Activated CD4-positive, alpha-beta T cell treated with anti-CD3 and anti-CD28 coated beads for 1 hour (primary cell): ENCODE data around the gene ST8SIA5.
"Not testable (repeated sequence)": the region's sequence is repeated elsewhere in the genome, so short reads cannot be mapped to it uniquely, and the experiment has no call there.

Experiments used
- DNase-seq: peaks from one replicate; pipeline ENCODE4 v3.0.0-alpha.2; 2020

ST8SIA5 gene, protein sequence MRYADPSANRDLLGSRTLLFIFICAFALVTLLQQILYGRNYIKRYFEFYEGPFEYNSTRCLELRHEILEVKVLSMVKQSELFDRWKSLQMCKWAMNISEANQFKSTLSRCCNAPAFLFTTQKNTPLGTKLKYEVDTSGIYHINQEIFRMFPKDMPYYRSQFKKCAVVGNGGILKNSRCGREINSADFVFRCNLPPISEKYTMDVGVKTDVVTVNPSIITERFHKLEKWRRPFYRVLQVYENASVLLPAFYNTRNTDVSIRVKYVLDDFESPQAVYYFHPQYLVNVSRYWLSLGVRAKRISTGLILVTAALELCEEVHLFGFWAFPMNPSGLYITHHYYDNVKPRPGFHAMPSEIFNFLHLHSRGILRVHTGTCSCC

GRCh38 chr18:46756559-46757201, at the start of gene ST8SIA5:
TSS of gene ST8SIA5 (minus strand) at chr18:46757053. CDS start at chr18:46756508, 545 bp downstream.
- no peak for DNase-seq

DNA sequence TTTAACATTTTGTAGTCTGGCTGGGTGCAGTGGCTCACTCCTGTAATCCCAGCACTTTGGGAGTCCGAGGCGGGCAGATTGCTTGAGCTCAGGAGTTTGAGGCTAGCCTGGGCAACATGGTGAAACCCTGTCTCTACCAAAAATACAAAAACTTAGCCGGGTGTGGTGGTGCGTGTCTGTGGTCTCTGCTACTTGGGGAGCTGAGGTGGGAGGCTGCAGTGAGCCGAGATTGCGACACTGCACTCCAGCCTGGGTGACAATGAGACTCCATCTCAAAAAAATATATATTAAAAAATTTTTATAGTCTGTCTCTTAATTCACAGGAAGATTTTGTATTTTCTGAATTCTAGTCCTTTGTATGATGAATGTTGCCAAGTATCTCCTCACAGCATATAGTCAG, 39.1 kb upstream of the ST8SIA5 start:
- DNase-seq: not testable (repeated sequence)

DNA sequence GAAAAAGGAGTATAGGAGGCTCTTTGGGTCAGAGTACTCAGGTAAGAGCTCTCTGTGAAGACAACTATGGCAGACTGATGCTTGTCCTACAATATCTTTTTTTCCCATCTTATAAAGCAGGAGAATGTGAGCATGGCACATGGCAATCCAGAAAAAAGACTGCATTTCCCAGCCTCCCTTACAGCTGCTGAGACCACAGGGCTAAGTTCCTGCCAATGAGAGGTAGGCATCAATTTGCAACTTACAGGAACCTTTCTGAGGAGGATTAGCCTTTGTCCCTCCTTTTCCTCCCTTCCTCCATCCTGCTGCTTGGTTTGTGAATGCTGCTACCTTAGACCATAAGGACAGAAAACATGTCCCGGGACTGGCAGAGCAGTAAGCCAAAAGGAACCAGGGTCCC, 37.8 kb upstream of the ST8SIA5 start:
- no peak for DNase-seq

DNA sequence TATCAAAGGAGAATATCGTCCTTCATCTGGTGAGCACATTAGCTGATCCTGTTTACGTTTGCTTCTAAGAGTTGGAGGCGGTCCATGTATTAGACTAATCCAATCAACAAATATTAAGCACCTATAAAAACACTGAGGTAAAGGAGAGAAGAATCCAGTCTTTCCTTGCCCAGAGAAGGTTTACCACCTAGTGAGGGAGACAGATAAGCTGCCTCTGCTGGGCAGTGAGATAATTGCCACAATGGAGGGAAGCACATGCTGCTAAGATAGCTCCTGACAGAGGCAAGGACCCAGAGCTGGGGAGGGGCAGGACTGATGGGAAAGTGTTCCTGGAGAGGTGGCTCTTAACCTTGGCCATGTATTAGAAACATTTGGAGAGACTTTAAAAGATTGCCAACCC, 36.7 kb upstream of the ST8SIA5 start:
- DNase-seq: no peak

DNA sequence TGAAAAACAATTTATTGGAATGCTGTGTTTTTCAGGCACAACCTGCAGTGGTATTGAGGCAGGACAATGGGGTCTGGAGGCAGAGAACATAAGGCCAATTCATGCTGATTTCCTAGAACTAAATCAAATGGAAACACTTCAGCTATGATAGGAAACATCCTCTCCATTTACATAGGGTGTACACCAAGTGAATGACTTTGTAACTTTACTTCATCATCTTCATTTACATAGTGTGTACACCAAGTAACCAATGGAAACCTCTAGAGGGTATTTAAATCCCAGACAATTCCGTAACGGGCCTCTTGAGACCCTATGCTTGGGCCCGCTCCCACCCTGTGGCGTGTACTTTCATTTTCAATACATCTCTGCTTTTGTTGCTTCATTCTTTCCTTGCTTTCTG, 32.2 kb upstream of the ST8SIA5 start:
- no peak for DNase-seq

- DNase-seq: no peak
Observed at GRCh38 chr18:46787674-46788073, 30.8 kb upstream of the ST8SIA5 start.

GRCh38 chr18:46772357-46772756, 15.5 kb upstream of the ST8SIA5 start:
- DNase-seq: no peak

- no peak for DNase-seq
Observed at GRCh38 chr18:46771141-46771540, 14.3 kb upstream of the ST8SIA5 start.

DNA sequence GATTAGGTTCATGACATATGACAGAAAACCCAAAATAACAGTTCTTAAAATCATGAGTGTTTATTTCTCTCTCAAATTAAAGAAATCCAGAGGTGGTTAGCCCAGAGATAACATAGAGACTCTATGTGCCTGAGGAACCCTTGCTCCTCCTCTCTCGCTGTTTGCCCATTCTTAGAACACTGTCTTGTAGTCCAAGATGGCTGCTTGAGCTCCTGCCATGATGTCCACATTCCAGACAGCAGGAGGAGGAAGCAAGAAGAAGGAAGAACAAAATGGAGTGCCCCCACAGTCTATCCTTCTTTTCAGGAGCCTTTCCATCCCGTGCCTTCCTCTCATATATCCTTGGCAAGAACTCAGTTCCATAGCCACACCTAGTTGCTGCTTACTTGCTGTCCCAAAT, 13.9 kb upstream of the ST8SIA5 start:
- no peak for DNase-seq

GRCh38 chr18:46768166-46768921, 11.5 kb upstream of the ST8SIA5 start:
- no peak for DNase-seq

- no peak for DNase-seq
Observed at GRCh38 chr18:46767217-46767616, 10.4 kb upstream of the ST8SIA5 start.

DNA sequence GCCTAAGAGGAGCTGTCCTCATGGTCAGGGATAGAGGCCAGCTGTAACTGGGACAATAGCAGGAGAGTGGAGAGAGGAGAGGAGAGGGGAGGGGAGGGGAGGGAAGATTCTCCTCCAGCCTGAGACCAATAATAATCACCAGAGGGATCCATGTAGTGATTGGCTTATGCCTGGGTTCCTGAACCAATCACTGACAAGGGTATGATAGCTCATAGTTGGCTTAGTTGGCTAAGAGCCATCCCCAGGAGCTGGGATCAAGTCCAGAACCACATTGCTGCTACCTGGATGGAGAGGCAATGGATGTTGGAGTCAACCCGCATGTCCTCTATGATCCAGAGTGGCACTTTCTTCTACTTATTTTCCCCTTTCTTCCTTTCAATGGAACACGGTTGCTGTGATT, 7.7 kb upstream of the ST8SIA5 start:
- no peak for DNase-seq

- DNase-seq: no peak
Observed at GRCh38 chr18:46761059-46761769, 4.4 kb upstream of the ST8SIA5 start.

GRCh38 chr18:46759890-46760289, 3.0 kb upstream of the ST8SIA5 start:
- DNase-seq: no peak

DNA sequence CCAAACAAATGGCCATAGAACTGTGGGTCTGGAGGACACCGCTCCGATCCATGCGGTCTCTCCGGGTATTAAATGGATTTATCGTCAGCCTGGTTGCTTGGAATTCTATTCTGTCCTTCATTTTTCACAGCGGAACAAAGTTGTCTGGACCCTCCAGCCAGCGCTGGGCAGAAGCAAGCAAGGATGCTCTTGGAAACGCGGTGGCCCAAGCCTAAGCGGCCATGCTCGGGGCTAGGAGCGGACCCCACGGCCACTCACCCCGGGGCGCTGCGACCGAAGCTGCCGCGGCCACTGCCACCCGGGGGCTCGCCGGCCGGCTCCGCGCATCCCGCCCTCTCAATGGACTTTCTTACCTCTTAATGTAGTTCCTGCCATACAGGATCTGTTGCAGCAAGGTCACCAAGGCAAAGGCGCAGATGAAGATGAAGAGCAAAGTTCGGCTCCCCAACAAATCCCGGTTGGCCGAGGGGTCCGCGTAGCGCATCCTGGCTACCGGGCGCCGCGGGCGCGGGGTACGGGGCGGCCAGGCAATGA, 761 bp downstream of the ST8SIA5 start:
- DNase-seq: no peak

DNA sequence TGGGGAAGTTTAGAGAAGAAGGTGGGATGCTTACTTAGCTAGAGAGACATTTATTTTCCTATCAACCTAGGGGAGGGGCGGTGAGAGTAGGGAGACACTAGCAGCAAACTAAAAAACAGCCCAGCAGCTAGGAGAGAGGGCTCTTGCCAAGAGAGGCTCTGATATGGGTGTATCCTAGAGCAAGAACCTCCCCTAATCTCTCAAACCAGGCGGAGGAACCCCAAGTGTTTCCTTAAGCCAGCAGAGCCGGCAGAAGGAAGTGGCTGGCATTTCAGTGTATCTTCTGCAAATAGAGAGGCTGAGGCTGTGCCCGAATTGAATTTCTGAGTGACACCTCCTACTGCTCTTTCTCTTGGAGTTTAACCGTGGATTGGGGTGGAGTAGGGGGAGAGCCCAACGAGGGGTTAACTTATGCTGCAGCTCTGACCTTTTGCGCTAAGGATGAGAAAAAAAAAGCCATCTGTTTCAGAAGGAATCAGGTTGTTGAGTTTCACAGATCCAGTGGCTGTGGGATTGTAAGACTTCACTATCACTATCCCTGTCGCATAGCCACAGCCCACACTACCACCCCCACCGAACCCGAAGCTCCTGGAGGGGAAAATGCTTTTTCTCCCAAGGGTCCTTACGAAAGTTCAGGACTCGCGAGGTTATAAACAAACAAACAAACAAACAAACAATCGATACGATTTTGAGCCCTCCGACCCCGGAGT, 1.4 kb downstream of the ST8SIA5 start:
- DNase-seq: no peak

- DNase-seq: no peak
Observed at GRCh38 chr18:46754661-46755292, 2.1 kb downstream of the ST8SIA5 start.

GRCh38 chr18:46754188-46754587, 2.7 kb downstream of the ST8SIA5 start:
- no peak for DNase-seq

DNA sequence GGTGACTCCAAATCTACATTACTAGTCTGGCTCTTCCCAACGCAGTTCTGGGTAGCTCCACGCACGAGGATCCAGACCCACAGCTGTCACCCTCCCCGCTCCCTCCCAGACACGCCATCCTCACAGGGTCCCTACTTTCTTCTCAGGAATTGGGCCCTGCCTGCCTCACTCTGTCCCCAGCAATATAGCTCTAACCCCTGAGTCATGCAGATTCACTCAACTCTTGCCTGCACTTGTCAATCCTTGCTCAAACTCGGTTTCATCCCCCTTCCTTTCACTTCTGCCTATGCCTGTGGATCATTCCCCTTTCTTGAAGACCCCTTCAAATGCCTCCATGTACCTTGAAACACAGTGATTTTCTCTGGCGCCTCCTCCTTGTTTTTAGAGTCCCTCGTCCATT, 5.0 kb downstream of the ST8SIA5 start:
- DNase-seq: no peak

- DNase-seq: no peak
Observed at GRCh38 chr18:46750626-46751025, 6.2 kb downstream of the ST8SIA5 start.

DNA sequence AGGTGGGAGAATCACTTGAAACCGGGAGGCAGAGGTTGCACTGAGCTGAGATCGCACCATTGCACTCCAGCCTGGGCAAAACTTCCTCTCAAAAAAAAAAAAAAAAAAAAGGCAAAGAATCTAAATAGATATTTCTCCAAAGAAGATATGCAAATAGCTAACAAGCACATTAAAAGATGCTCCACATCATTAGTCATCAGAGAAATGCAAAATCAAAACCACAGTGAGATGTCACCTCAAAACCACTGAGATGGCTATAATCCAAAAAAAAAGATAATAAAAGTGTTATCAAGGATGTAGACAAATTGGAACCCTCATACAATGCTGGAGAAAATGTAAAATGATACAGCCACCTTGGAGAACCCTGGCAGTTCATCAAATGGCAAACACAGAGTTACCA, 8.4 kb downstream of the ST8SIA5 start:
- DNase-seq: no peak

GRCh38 chr18:46740046-46740445, 16.8 kb downstream of the ST8SIA5 start:
- no peak for DNase-seq
